B cell (primary cell): ENCODE data around the gene STK40. TPM values are rescaled to one million over a fixed set of nuclear protein-coding genes. Genes with fewer than 3 reads are reported as not detected.
A peak's percentile ranks its signal among the peaks of the same experiment; 100 is the strongest.

Experiments
- ATAC-seq: fragments of 200-7000 bp; cut with Tn5 transposase; one replicate; pipeline ENCODE4 v1.10.0; 2021; ENCODE audit warnings: low read depth, mild to moderate bottlenecking, moderate number of reproducible peaks, moderate library complexity
- CTCF ChIA-PET: fragments of 350-600 bp; sonication (Branson Sonifier 250); formaldehyde crosslinking; loops from one replicate; lab custom pipeline; 2021; ENCODE audit warnings: antibody characterized with exemption, inconsistent platforms; lab: Charles Lee
- POLR2A ChIA-PET: fragments of 350-600 bp; sonication (Branson Sonifier 250); formaldehyde crosslinking; loops from one replicate; lab custom pipeline; 2021; ENCODE audit warnings: antibody characterized with exemption; lab: Charles Lee
- DNase-seq: peaks from one replicate; pipeline ENCODE4 v3.0.0; 2013
- H2AFZ ChIP-seq: 2 replicates; pipeline ENCODE4 v1.6.1; 2012; ENCODE audit warnings: mild to moderate bottlenecking, low read depth, low read length; ENCODE audit not compliant: insufficient read depth, poor library complexity, severe bottlenecking
- H3K27ac ChIP-seq, 2 donors: 1 replicate in 1 of 2; 2 replicates in 1 of 2; pipeline ENCODE4 v1.5.1; 2012 to 2013; ENCODE audit warnings: low read length in 2 of 2, mild to moderate bottlenecking in 2 of 2, moderate library complexity in 1 of 2
- H3K27me3 ChIP-seq, 4 experiments: fragments of 200-600 bp in 1 of 4; sonication (generic) in 1 of 4; replicated peaks in 1 of 4; 1 replicate in 2 of 4; 2 replicates in 2 of 4; pipeline versions ENCODE4 v1.6.1 to v1.7.0; 2013 to 2016; ENCODE audit warnings: low read length in 3 of 4, mild to moderate bottlenecking in 2 of 4, mixed read lengths in 1 of 4, moderate library complexity in 1 of 4; ENCODE audit not compliant: insufficient read depth in 4 of 4, control insufficient read depth in 3 of 4; ENCODE audit errors: control extremely low read depth in 1 of 4
- H3K36me3 ChIP-seq, 2 experiments: replicated peaks in 1 of 2; 1 replicate in 1 of 2; 2 replicates in 1 of 2; pipeline versions ENCODE4 v1.6.1 to v1.7.1; 2013; ENCODE audit warnings: low read length in 1 of 2; ENCODE audit not compliant: insufficient read depth in 2 of 2, control insufficient read depth in 1 of 2; ENCODE audit errors: control extremely low read depth in 1 of 2, extremely low read depth in 1 of 2
- H3K4me1 ChIP-seq, 2 donors: fragments of 200-600 bp in 1 of 2; sonication (generic) in 1 of 2; 1 replicate in 1 of 2; 2 replicates in 1 of 2; pipeline versions ENCODE4 v1.5.1 to v1.6.1; 2013 to 2017; ENCODE audit warnings: low read length in 2 of 2; ENCODE audit not compliant: control insufficient read depth in 2 of 2, insufficient read depth in 2 of 2
- H3K4me2 ChIP-seq: replicated peaks from 2 replicates; pipeline ENCODE3; 2012; ENCODE audit warnings: mild to moderate bottlenecking, low read depth, low read length; ENCODE audit not compliant: poor library complexity, severe bottlenecking
- H3K4me3 ChIP-seq, 5 experiments: fragments of 200-600 bp in 1 of 5; sonication (generic) in 1 of 5; 1 replicate in 3 of 5; 2 replicates in 2 of 5; pipeline versions ENCODE4 v1.5.1 to v1.7.0; 2011 to 2016; ENCODE audit warnings: low read length in 4 of 5, mild to moderate bottlenecking in 4 of 5, low read depth in 2 of 5, control low read depth in 1 of 5, moderate library complexity in 1 of 5; ENCODE audit not compliant: insufficient read depth in 1 of 5; ENCODE audit errors: control extremely low read depth in 1 of 5, extremely low read depth in 1 of 5
- H3K79me2 ChIP-seq: fragments of 200-600 bp; sonication (generic); one replicate; pipeline ENCODE4 v1.6.0; 2016; ENCODE audit warnings: low read length; ENCODE audit not compliant: control insufficient read depth, insufficient read depth
- H3K9ac ChIP-seq: fragments of 200-600 bp; sonication (generic); 2 replicates; pipeline ENCODE4 v1.6.1; 2017; ENCODE audit warnings: mild to moderate bottlenecking, low read length, moderate library complexity
- H3K9me3 ChIP-seq, 3 donors: one replicate each; pipeline versions ENCODE4 v1.6.1 to v1.7.1; 2013; ENCODE audit warnings: low read length in 2 of 3; ENCODE audit not compliant: control insufficient read depth in 2 of 3, insufficient read depth in 1 of 3; ENCODE audit errors: control extremely low read depth in 1 of 3
- H4K20me1 ChIP-seq: 2 replicates; pipeline ENCODE4 v1.6.0; 2012; ENCODE audit warnings: mild to moderate bottlenecking, low read length; ENCODE audit not compliant: insufficient read depth, control insufficient read depth, poor library complexity, severe bottlenecking
- H3K27ac Mint-ChIP-seq: one replicate; pipeline ENCODE4 v1.8.0; 2021; ENCODE audit warnings: mixed read lengths
- H3K27me3 Mint-ChIP-seq: one replicate; pipeline ENCODE4 v1.8.0; 2021; ENCODE audit warnings: mixed read lengths
- H3K4me1 Mint-ChIP-seq: one replicate; pipeline ENCODE4 v1.8.0; 2021; ENCODE audit warnings: mixed read lengths
- H3K4me3 Mint-ChIP-seq: one replicate; pipeline ENCODE4 v1.8.0; 2021; ENCODE audit warnings: mixed read lengths
- H3K9me3 Mint-ChIP-seq: one replicate; pipeline ENCODE4 v1.8.0; 2022; ENCODE audit warnings: mixed read lengths; ENCODE audit not compliant: insufficient read depth
- CTCF ChIP-seq: fragments of 200-600 bp; IDR thresholded peaks from one replicate; pipeline ENCODE4 v1.8.0; 2022; ENCODE audit warnings: antibody characterized with exemption, mild to moderate bottlenecking
- EZH2 ChIP-seq: IDR thresholded peaks from 2 replicates; pipeline ENCODE4 v1.6.1; 2012; ENCODE audit warnings: borderline replicate concordance, low read depth, mild to moderate bottlenecking, moderate library complexity, low read length; ENCODE audit not compliant: insufficient read depth, poor library complexity, severe bottlenecking
- WGBS: methylation state at CpG from one replicate; pipeline ENCODE4 v1.1.5; 2013; ENCODE audit warnings: missing lambda C conversion rate; ENCODE audit not compliant: insufficient coverage; 5-methylcytosine and 5-hydroxymethylcytosine counted together
- intact Hi-C: fragments of 100-400 bp; cut with micrococcal nuclease; formaldehyde crosslinking; loops from one replicate; pipeline ENCODE4 v1.10.0; 2022
- polyA plus RNA-seq: library from polyadenylated mRNA; depleted of rRNA; stranded (reverse); fragments of >200 nt; gene quantifications from 2 replicates; pipeline ENCODE4 v1.2.3, GENCODE V29; 2012
- total RNA-seq, 2 donors: library from RNA; stranded (reverse); fragments of 120-200 nt in 1 of 2; gene quantifications; 1 replicate in 1 of 2; 2 replicates in 1 of 2; pipeline versions ENCODE4 v1.2.3 to v1.2.4, GENCODE V29; 2013 to 2022

STK40 gene
- total and polyA plus RNA-seq, 2 donors (not counting 1 experiment from before 2014, with no cell fraction given): 53.1 to 69.1 TPM

GRCh38 chr1:36414384-36414783, 28.7 kb upstream of the STK40 start:
- POLR2A ChIA-PET: no interaction called here
- Mint-ChIP-seq H3K4me3 (no peak overlapping the region), H3K27ac (no peak overlapping the region), H3K27me3 (no peaks in the 10 kb centered on the region), H3K4me1 (peaks cover 21% of the 10 kb centered on the region), H3K9me3 (no peaks in the 10 kb centered on the region)
- Histone ChIP-seq H3K9ac (no peak overlapping the region), H4K20me1 (no peaks in the 10 kb centered on the region), H3K4me2 (no peak overlapping the region), H2AFZ (no peak overlapping the region), H3K36me3 (no peaks in the 10 kb centered on the region), H3K27ac (no peak overlapping the region), H3K4me1 (peaks cover 12 to 14% of the 10 kb centered on the region in 2 donors), H3K79me2 (no peaks in the 10 kb centered on the region), H3K9me3 (peaks cover 0 to 6% (median 0%) of the 10 kb centered on the region in 3 donors), H3K4me3 (no peak overlapping the region), H3K27me3 (no peaks in the 10 kb centered on the region)
- intact Hi-C loops: no loop called here
- ATAC-seq (no peak), DNase-seq (no peak)
- no peak for TF ChIP-seq CTCF
- no peak for TF ChIP-seq EZH2
- WGBS: no CpG with 5 or more reads among the region's 4 CpGs
- CTCF ChIA-PET: interaction anchor here (1.0 kb wide), 3 partner anchors 12 to 72 kb away, joined by 4 to 5 read pairs (median 4); no protein-coding TSS in a partner anchor

- Histone ChIP-seq H3K79me2 (no peaks in the 10 kb centered on the region), H3K4me1 (peaks cover 12 to 14% of the 10 kb centered on the region in 2 donors), H4K20me1 (no peaks in the 10 kb centered on the region), H3K4me3 (no peak overlapping the region), H3K4me2 (peak overlapping the region; percentile 3), H3K9me3 (peaks cover 0 to 6% (median 0%) of the 10 kb centered on the region in 3 donors), H3K9ac (no peak overlapping the region), H3K27me3 (no peaks in the 10 kb centered on the region), H2AFZ (peak overlapping the region; percentile 38), H3K27ac (peak overlapping the region; percentile 8 to 41), H3K36me3 (no peaks in the 10 kb centered on the region)
- intact Hi-C loops: no loop called here
- ChIA-PET POLR2A (interaction anchor here (0.7 kb wide), 1 partner anchor 263 kb away, joined by 3 read pairs; the partner anchor contains the start of gene TRAPPC3), CTCF (interaction anchor here (0.8 to 2.9 kb wide), 9 partner anchors 11 to 312 kb away, joined by 3 to 21 read pairs (median 4); no protein-coding TSS in a partner anchor)
- peaks cover 21% of the 10 kb centered on the region for H3K4me1 Mint-ChIP-seq
- WGBS: 52% methylated on average over 5 of the region's 11 CpGs
- peak overlapping the region; percentile 3 for H3K4me3 Mint-ChIP-seq
- peak overlapping the region; percentile 56 for H3K27ac Mint-ChIP-seq
- no peaks in the 10 kb centered on the region for H3K27me3 Mint-ChIP-seq
- ATAC-seq (peak; percentile 57), DNase-seq (peak; percentile 32)
- TF ChIP-seq EZH2: no peak
- TF ChIP-seq CTCF: no peak
- no peaks in the 10 kb centered on the region for H3K9me3 Mint-ChIP-seq
Measured at GRCh38 chr1:36411674-36412648, 26.2 kb upstream of the STK40 start.
